Measurements from ENCODE around the gene CD247.

Gene CD247

GRCh38 chr1:167509587-167509986 lies 8.7 kb downstream of the CD247 start:
- peaks cover 98% of the 10 kb centered on the region for H3K79me2 ChIP-seq (ENCODE audit: insufficient read depth, low read length)
- no peak overlapping the region for H3K4me3 ChIP-seq (ENCODE audit: low read length, poor library complexity, severe bottlenecking)
- peak overlapping the region; percentile 94 for H3K4me2 ChIP-seq (ENCODE audit: low read depth, low read length, poor library complexity, severe bottlenecking)
- TF ChIP-seq EZH2phosphoT487 (IDR thresholded peaks at IDR 0.05; ENCODE audit: borderline replicate concordance), result no peak
- TF ChIP-seq, protein P1, sequence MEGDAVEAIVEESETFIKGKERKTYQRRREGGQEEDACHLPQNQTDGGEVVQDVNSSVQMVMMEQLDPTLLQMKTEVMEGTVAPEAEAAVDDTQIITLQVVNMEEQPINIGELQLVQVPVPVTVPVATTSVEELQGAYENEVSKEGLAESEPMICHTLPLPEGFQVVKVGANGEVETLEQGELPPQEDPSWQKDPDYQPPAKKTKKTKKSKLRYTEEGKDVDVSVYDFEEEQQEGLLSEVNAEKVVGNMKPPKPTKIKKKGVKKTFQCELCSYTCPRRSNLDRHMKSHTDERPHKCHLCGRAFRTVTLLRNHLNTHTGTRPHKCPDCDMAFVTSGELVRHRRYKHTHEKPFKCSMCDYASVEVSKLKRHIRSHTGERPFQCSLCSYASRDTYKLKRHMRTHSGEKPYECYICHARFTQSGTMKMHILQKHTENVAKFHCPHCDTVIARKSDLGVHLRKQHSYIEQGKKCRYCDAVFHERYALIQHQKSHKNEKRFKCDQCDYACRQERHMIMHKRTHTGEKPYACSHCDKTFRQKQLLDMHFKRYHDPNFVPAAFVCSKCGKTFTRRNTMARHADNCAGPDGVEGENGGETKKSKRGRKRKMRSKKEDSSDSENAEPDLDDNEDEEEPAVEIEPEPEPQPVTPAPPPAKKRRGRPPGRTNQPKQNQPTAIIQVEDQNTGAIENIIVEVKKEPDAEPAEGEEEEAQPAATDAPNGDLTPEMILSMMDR (conservative IDR thresholded peaks at IDR 0.05; ENCODE audit: low read length), result no peak
- no peaks in the 10 kb centered on the region for H3K9me2 ChIP-seq (replicated peaks; ENCODE audit: low read depth, low read length)
- no peak overlapping the region for H2AFZ ChIP-seq (ENCODE audit: low read length)
- no peaks in the 10 kb centered on the region for H3K27me3 ChIP-seq (ENCODE audit: insufficient read depth, low read length, poor library complexity, severe bottlenecking)
- peaks cover 22% of the 10 kb centered on the region; the same call in 1 of the 2 replicates for H3K36me3 ChIP-seq (ENCODE audit: insufficient read depth, low read length)
- H3K9ac ChIP-seq (ENCODE audit: low read depth, low read length, poor library complexity, severe bottlenecking), result no peak overlapping the region
- no peaks in the 10 kb centered on the region for H3K9me3 ChIP-seq (ENCODE audit: insufficient read depth, low read depth, low read length)
- no peaks in the 10 kb centered on the region for H3F3A ChIP-seq (ENCODE audit: low read depth)
- H4K20me1 ChIP-seq (ENCODE audit: insufficient read depth, low read length, poor library complexity, severe bottlenecking), result peaks cover 56% of the 10 kb centered on the region
- peaks cover 45% of the 10 kb centered on the region for H3K4me1 ChIP-seq (ENCODE audit: insufficient read depth, low read length, poor library complexity, severe bottlenecking)

DNA sequence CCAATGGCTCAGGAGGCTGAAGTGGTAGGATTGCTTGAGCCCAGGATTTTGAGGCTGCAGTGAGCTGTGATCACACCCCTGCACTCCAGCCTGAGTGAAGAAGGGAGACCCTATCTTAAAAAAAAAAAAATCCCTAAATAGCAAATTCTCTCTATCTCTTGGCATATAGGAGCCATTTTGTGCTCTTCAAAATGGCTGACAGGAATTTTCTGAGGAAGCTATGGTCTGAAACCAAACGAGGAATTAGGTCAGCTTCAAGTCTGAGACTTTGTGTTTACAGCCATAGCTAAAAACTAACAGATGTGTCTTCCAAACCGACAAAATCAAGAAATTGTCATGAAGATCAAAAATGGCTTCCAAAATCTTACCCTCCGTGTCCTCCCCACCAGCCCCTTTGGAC lies 10.6 kb downstream of the CD247 start:
- no peaks in the 10 kb centered on the region for H3F3A ChIP-seq (ENCODE audit: low read depth)
- no peak overlapping the region for H3K4me3 ChIP-seq (ENCODE audit: low read length, poor library complexity, severe bottlenecking)
- no peaks in the 10 kb centered on the region for H3K27me3 ChIP-seq (ENCODE audit: insufficient read depth, low read length, poor library complexity, severe bottlenecking)
- TF ChIP-seq EZH2phosphoT487 (IDR thresholded peaks at IDR 0.05; ENCODE audit: borderline replicate concordance), result no peak
- TF ChIP-seq, protein P1 (conservative IDR thresholded peaks at IDR 0.05; ENCODE audit: low read length), result no peak
- H3K4me1 ChIP-seq (ENCODE audit: insufficient read depth, low read length, poor library complexity, severe bottlenecking), result peaks cover 29% of the 10 kb centered on the region
- no peak overlapping the region for H3K4me2 ChIP-seq (ENCODE audit: low read depth, low read length, poor library complexity, severe bottlenecking)
- H4K20me1 ChIP-seq (ENCODE audit: insufficient read depth, low read length, poor library complexity, severe bottlenecking), result peaks cover 51% of the 10 kb centered on the region
- H3K9me2 ChIP-seq (replicated peaks; ENCODE audit: low read depth, low read length), result no peaks in the 10 kb centered on the region
- no peak overlapping the region for H3K9ac ChIP-seq (ENCODE audit: low read depth, low read length, poor library complexity, severe bottlenecking)
- H2AFZ ChIP-seq (ENCODE audit: low read length), result no peak overlapping the region
- H3K36me3 ChIP-seq (ENCODE audit: insufficient read depth, low read length), result peaks cover 38% of the 10 kb centered on the region; the same call in 1 of the 2 replicates
- peaks cover 98% of the 10 kb centered on the region for H3K79me2 ChIP-seq (ENCODE audit: insufficient read depth, low read length)
- H3K9me3 ChIP-seq (ENCODE audit: insufficient read depth, low read depth, low read length), result no peaks in the 10 kb centered on the region

DNA sequence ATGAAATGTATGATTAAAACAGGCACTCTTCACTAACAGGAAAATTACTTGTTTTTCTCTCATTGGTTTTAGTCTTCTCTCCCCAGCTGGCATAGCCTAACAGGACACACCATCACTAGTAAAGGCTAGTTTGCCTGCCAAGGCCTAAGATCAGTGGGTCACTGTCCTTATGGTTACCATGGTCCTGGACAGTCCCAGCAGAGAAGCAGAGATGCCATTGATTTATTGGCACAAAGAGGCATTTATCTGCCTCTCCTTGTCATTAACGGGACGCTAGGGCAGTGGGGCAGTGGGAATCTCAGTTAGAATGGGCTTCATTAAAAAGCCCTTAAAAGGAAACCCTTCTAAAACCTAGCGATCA lies 13.9 kb downstream of the CD247 start:
- H4K20me1 ChIP-seq (ENCODE audit: insufficient read depth, low read length, poor library complexity, severe bottlenecking), result peaks cover 29% of the 10 kb centered on the region
- H3K9ac ChIP-seq (ENCODE audit: low read depth, low read length, poor library complexity, severe bottlenecking), result no peak overlapping the region
- no peak overlapping the region for H3K4me3 ChIP-seq (ENCODE audit: low read length, poor library complexity, severe bottlenecking)
- H2AFZ ChIP-seq (ENCODE audit: low read length), result no peak overlapping the region
- peaks cover 97% of the 10 kb centered on the region for H3K79me2 ChIP-seq (ENCODE audit: insufficient read depth, low read length)
- H3K9me3 ChIP-seq (ENCODE audit: insufficient read depth, low read depth, low read length), result no peaks in the 10 kb centered on the region
- TF ChIP-seq, protein P1 (conservative IDR thresholded peaks at IDR 0.05; ENCODE audit: low read length), result no peak
- no peak for TF ChIP-seq EZH2phosphoT487 (IDR thresholded peaks at IDR 0.05; ENCODE audit: borderline replicate concordance)
- no peaks in the 10 kb centered on the region for H3K27me3 ChIP-seq (ENCODE audit: insufficient read depth, low read length, poor library complexity, severe bottlenecking)
- peaks cover 50% of the 10 kb centered on the region; the same call in 1 of the 2 replicates for H3K36me3 ChIP-seq (ENCODE audit: insufficient read depth, low read length)
- H3F3A ChIP-seq (ENCODE audit: low read depth), result no peaks in the 10 kb centered on the region
- peaks cover 7% of the 10 kb centered on the region for H3K4me1 ChIP-seq (ENCODE audit: insufficient read depth, low read length, poor library complexity, severe bottlenecking)
- no peaks in the 10 kb centered on the region for H3K9me2 ChIP-seq (replicated peaks; ENCODE audit: low read depth, low read length)
- H3K4me2 ChIP-seq (ENCODE audit: low read depth, low read length, poor library complexity, severe bottlenecking), result no peak overlapping the region
